NCI-H2227 (cell line): ENCODE data around the gene FOXP3.
"Not testable (repeated sequence)": the region's sequence is repeated elsewhere in the genome, so short reads cannot be mapped to it uniquely, and the experiment has no call there.

Source experiments
- DNase-seq: peaks from one replicate; lab custom pipeline; 2025; ENCODE audit not compliant: unreplicated experiment; lab: John Stamatoyannopoulos, UW

Gene FOXP3

GRCh38 chrX:49264460-49264859 lies at the start of gene FOXP3:
Gene FOXP3, minus strand, starts transcription at chrX:49264710. Its CDS starts 6,205 bp downstream, at chrX:49258505.
- no peak for DNase-seq

GRCh38 chrX:49312176-49312575 lies 47.7 kb upstream of the FOXP3 start:
- no peak for DNase-seq

- no peak for DNase-seq
Measured at GRCh38 chrX:49310371-49310770, 45.9 kb upstream of the FOXP3 start.

GRCh38 chrX:49309401-49309981 lies 45.0 kb upstream of the FOXP3 start:
- DNase-seq = no peak

GRCh38 chrX:49308604-49309269 lies 44.2 kb upstream of the FOXP3 start:
- no peak for DNase-seq

GRCh38 chrX:49307775-49308174 lies 43.3 kb upstream of the FOXP3 start:
- not testable (repeated sequence) for DNase-seq

GRCh38 chrX:49303346-49303745 lies 38.8 kb upstream of the FOXP3 start, which contains the start of gene GAGE10:
Gene GAGE10, plus strand, starts transcription at chrX:49303646. Its CDS starts 1,214 bp downstream, at chrX:49304860.
- DNase-seq = no peak

GRCh38 chrX:49300703-49301102 lies 36.2 kb upstream of the FOXP3 start:
- DNase-seq = no peak

- DNase-seq = not testable (repeated sequence)
Measured at GRCh38 chrX:49299293-49299692, 34.8 kb upstream of the FOXP3 start.

GRCh38 chrX:49292400-49293362 lies 28.2 kb upstream of the FOXP3 start:
- no peak for DNase-seq

GRCh38 chrX:49291615-49292337 lies 27.3 kb upstream of the FOXP3 start:
- DNase-seq = peak; percentile 64

- DNase-seq = no peak
Measured at GRCh38 chrX:49290215-49290614, 25.7 kb upstream of the FOXP3 start.

- DNase-seq = no peak
Measured at GRCh38 chrX:49287665-49288064, 23.2 kb upstream of the FOXP3 start.

GRCh38 chrX:49286581-49286980 lies 22.1 kb upstream of the FOXP3 start:
- no peak for DNase-seq

- DNase-seq = no peak
Measured at GRCh38 chrX:49286136-49286535, 21.6 kb upstream of the FOXP3 start.

GRCh38 chrX:49284212-49284611 lies 19.7 kb upstream of the FOXP3 start:
- no peak for DNase-seq

GRCh38 chrX:49282647-49283011 lies 18.1 kb upstream of the FOXP3 start:
- DNase-seq = peak; percentile 39

GRCh38 chrX:49278081-49278480 lies 13.6 kb upstream of the FOXP3 start:
- DNase-seq = no peak

GRCh38 chrX:49277535-49277830 lies 13.0 kb upstream of the FOXP3 start:
- no peak for DNase-seq

- no peak for DNase-seq
Measured at GRCh38 chrX:49276671-49277534, 12.4 kb upstream of the FOXP3 start.
